A673 (cell line): ENCODE measurements around the gene TMTC2. TPM values are rescaled to one million over a fixed set of nuclear protein-coding genes. Genes with fewer than 3 reads are reported as not detected.

Experiments used
- BruUV-seq: library from RNA; stranded (reverse); fragments of 400-500 nt; replicated peaks from 2 replicates; lab custom pipeline; 2021; lab: Mats Ljungman, UMichigan
- CTCF ChIA-PET: fragments of 300-600 bp; sonication (Branson Sonifier 250); formaldehyde crosslinking; loops from one replicate; lab custom pipeline; 2022; ENCODE audit warnings: antibody characterized with exemption; lab: Charles Lee
- POLR2A ChIA-PET: fragments of 300-600 bp; sonication (Branson Sonifier 250); formaldehyde crosslinking; loops from one replicate; lab custom pipeline; 2022; ENCODE audit warnings: antibody characterized with exemption; ENCODE audit not compliant: low non-redundant PET; lab: Charles Lee
- DNase-seq: peaks from one replicate; pipeline ENCODE4 v3.0.0-alpha.2; 2015; ENCODE audit warnings: low spot score
- H3K27ac ChIP-seq: fragments of 200-600 bp; sonication (generic); 2 replicates; pipeline ENCODE4 v1.5.1; 2016; ENCODE audit warnings: mixed run types, low read depth, mild to moderate bottlenecking, mixed read lengths, antibody characterized with exemption, low read length; ENCODE audit not compliant: poor library complexity, severe bottlenecking
- H3K27me3 ChIP-seq: fragments of 200-600 bp; sonication (generic); replicated peaks from 2 replicates; pipeline ENCODE4 v1.6.1; 2017; ENCODE audit warnings: mixed run types, low read depth, mild to moderate bottlenecking, mixed read lengths, antibody characterized with exemption, low read length; ENCODE audit not compliant: insufficient read depth, poor library complexity
- H3K36me3 ChIP-seq: fragments of 200-600 bp; sonication (generic); 2 replicates; pipeline ENCODE4 v1.6.1; 2016; ENCODE audit warnings: mixed run types, mild to moderate bottlenecking, mixed read lengths, antibody characterized with exemption, low read length; ENCODE audit not compliant: insufficient read depth, poor library complexity, severe bottlenecking
- H3K4me1 ChIP-seq: fragments of 200-600 bp; sonication (generic); 2 replicates; pipeline ENCODE4 v1.6.1; 2017; ENCODE audit warnings: mixed run types, mild to moderate bottlenecking, mixed read lengths, antibody characterized with exemption, low read length; ENCODE audit not compliant: insufficient read depth, poor library complexity, severe bottlenecking
- H3K4me3 ChIP-seq: fragments of 200-600 bp; sonication (generic); 2 replicates; pipeline ENCODE4 v1.5.1; 2016; ENCODE audit warnings: low read depth, mixed run types, mild to moderate bottlenecking, mixed read lengths, low read length; ENCODE audit not compliant: poor library complexity, severe bottlenecking
- H3K9me3 ChIP-seq: fragments of 200-600 bp; sonication (generic); 2 replicates; pipeline ENCODE4 v1.6.1; 2016; ENCODE audit warnings: mixed run types, low read depth, mild to moderate bottlenecking, mixed read lengths, antibody characterized with exemption, low read length; ENCODE audit not compliant: poor library complexity, severe bottlenecking
- CTCF ChIP-seq: fragments of 300-800, 200-600 bp; sonication (generic); conservative IDR thresholded peaks from 2 replicates; pipeline ENCODE4 v1.5.1; 2017; ENCODE audit warnings: low read depth, mild to moderate bottlenecking, antibody characterized with exemption, low read length, moderate library complexity, mixed read lengths
- EZH2 ChIP-seq: fragments of 200-600 bp; sonication (generic); IDR thresholded peaks from 2 replicates; pipeline ENCODE4 v1.6.1; 2017; ENCODE audit warnings: borderline replicate concordance, low read depth, mild to moderate bottlenecking, mixed read lengths, antibody characterized with exemption, low read length; ENCODE audit not compliant: poor library complexity, severe bottlenecking
- intact Hi-C: fragments of 100-400 bp; cut with micrococcal nuclease; formaldehyde crosslinking; loops from one replicate; pipeline ENCODE4 v1.10.0; 2022; ENCODE audit not compliant: unreplicated experiment
- total RNA-seq: library from RNA; stranded (reverse); gene quantifications from 2 replicates; pipeline ENCODE4 v1.2.3, GENCODE V29; 2021

Gene TMTC2
- total RNA-seq, 1 experiment from 2014 or later: 3.3 TPM

- no peaks in the 10 kb centered on the region for H3K27me3 ChIP-seq
- POLR2A ChIA-PET: no interaction called here
- H3K27ac ChIP-seq: no peak overlapping the region
- H3K36me3 ChIP-seq: no peaks in the 10 kb centered on the region
- intact Hi-C loops: no loop called here
- H3K9me3 ChIP-seq: no peaks in the 10 kb centered on the region
- TF ChIP-seq EZH2 (no peak), CTCF (no peak)
- CTCF ChIA-PET: no interaction called here
- no peak overlapping the region for H3K4me3 ChIP-seq
- no peaks in the 10 kb centered on the region for H3K4me1 ChIP-seq
- no TSS peak for BruUV-seq
- no peak for DNase-seq
These were observed 309.6 kb downstream of the TMTC2 start for GRCh38 chr12:82996168-82996812.

GRCh38 chr12:82998509-82998908 lies 311.8 kb downstream of the TMTC2 start:
- Histone ChIP-seq H3K27me3 (no peaks in the 10 kb centered on the region), H3K4me3 (no peak overlapping the region), H3K4me1 (no peaks in the 10 kb centered on the region), H3K27ac (no peak overlapping the region), H3K36me3 (no peaks in the 10 kb centered on the region), H3K9me3 (no peaks in the 10 kb centered on the region)
- BruUV-seq: no TSS peak
- no peak for DNase-seq
- ChIA-PET POLR2A (no interaction called here), CTCF (no interaction called here)
- TF ChIP-seq CTCF (no peak), EZH2 (no peak)
- intact Hi-C loops: no loop called here

GRCh38 chr12:83003026-83003425 lies 316.3 kb downstream of the TMTC2 start:
- H3K4me1 ChIP-seq: no peaks in the 10 kb centered on the region
- no peak overlapping the region for H3K27ac ChIP-seq
- no peaks in the 10 kb centered on the region for H3K27me3 ChIP-seq
- intact Hi-C loops: loop anchor here (5.0 to 10.0 kb wide), 4 partner anchors 316 to 1502 kb away; partner anchors contain the start of gene TMTC2
- H3K4me3 ChIP-seq: no peak overlapping the region
- DNase-seq: no peak
- ChIA-PET CTCF (no interaction called here), POLR2A (no interaction called here)
- no peaks in the 10 kb centered on the region for H3K36me3 ChIP-seq
- no TSS peak for BruUV-seq
- H3K9me3 ChIP-seq: peaks cover 5% of the 10 kb centered on the region
- no peak for TF ChIP-seq CTCF
- no peak for TF ChIP-seq EZH2
